NCI-H128 (cell line): Measurements from ENCODE around the gene TCF20.
A peak's percentile ranks its signal among the peaks of the same experiment; 100 is the strongest.

ENCODE experiments used
- DNase-seq: peaks from one replicate; lab custom pipeline; 2025; ENCODE audit not compliant: unreplicated experiment; lab: John Stamatoyannopoulos, UW

Gene TCF20

DNA sequence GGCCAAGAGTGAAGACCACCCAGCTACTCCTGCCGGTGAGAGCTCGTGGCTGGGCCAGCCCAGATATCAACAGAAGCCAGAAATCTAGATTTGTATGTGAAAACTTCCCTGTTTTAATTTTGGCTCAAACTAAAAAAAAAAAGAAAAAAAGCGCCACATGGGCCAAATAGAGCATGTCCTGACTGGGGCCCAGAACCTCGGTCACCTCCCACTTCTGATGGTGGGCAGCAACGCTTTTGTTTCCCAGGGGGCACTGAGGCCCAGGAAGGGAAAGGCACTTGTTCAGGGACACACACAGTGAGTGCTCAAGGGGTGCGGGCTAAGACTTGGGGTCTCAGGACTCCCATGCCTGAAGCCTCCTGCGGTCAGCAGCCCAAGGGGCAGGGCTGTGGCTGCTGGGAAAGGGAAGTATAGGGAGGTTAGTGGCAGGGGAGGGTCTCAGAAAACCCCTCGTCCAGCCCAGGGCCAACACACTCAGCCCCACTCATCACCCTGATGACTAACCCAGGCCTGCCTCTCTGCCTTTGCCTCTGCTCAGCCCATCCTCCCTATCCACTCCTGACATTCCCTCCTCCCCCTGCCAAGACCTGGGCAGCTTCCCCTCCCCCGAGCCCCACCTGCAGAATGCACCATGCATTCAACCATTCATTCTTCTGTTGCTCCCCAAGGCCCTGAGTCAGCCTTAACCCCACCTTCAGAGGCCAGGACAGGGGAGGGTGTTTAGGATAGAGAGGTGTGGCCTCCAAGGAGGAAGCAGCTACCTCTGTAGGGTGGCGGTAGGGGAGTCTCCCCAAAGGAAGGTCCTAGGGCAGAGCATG is 30.0 kb upstream of the TCF20 start:
- DNase-seq: no peak

DNA sequence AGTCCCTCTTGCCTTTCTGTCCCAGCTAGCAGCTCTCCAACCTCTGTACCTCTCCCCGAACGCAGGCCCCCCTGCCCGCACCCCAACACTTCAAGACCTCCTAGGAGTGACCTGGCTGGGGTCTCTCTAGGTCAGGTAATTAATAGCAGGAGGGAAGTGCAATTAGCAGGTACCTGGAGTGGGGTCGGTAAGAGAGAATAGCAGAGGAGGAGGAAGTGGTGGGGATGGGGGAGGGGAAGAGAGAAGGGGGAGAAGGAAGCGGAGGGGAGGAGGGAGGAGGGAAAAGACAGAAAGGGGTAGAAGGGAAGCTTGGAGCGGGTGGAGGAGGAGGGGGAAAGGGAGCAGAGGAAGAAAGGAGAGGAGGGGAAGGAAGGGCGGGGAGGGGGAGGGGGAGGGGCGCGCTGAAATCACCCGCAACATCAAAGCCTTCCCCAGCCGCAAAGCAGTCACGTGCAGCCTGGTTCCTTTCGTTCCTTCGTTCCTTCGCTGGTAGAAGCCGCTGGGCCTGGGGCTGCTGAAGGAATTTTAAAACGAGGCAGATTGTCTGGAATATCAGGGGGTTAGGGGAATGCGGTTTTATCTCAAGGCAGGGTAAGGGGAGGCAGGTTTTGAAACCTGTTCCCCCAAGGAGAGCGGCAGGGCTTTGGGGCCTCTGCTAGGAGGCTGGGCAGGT is 29.3 kb upstream of the TCF20 start:
- DNase-seq: no peak

DNA sequence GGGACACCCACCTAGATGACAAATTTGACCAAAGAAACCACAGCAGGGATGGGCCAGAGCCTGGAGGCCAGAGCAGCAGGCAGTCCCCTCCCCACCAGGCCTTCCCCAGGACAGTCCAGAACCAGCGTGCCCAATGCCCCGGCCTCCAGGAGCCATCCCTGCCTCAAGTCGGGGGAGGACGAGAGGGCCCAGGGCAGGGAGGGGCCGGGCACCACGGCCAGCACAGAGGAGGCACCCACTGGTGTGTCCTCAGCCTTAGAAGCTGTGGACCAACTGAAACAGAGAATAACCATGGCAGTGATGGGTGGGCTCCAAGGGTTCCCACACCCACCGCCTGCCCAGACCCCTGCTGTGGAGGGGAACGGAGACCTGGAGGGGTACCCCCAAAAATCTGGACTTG is 28.3 kb upstream of the TCF20 start:
- DNase-seq: no peak

- DNase-seq: no peak
Observed at GRCh38 chr22:42297778-42298177, 27.3 kb upstream of the TCF20 start.

GRCh38 chr22:42296883-42297282 is 26.4 kb upstream of the TCF20 start:
- DNase-seq: no peak

DNA sequence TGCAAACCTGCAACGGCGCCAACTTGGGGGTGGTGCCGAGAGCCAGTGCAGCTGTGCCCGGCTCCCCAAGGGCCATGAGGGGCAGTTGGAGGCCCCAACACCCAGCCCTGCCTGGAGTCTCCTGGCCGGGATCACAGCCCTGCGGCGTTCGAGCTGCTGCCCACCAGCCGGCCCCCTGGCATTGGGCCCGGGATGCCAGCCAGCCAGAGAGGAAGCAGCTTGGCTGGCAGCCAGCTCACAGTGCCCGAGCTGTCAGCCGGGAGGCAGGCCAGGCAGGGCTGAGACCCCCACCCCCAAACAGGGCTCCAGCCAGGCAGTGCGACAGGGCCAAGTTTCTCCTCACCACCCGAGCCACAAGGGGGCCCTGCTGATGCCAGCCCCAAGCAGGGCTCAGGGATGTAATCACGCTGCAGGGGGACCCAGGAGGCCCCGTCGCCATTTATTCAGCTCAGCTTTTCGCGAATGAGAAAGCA is 26.0 kb upstream of the TCF20 start:
- DNase-seq: peak; percentile 72

GRCh38 chr22:42294034-42294985 is 23.9 kb upstream of the TCF20 start:
- DNase-seq: no peak

DNA sequence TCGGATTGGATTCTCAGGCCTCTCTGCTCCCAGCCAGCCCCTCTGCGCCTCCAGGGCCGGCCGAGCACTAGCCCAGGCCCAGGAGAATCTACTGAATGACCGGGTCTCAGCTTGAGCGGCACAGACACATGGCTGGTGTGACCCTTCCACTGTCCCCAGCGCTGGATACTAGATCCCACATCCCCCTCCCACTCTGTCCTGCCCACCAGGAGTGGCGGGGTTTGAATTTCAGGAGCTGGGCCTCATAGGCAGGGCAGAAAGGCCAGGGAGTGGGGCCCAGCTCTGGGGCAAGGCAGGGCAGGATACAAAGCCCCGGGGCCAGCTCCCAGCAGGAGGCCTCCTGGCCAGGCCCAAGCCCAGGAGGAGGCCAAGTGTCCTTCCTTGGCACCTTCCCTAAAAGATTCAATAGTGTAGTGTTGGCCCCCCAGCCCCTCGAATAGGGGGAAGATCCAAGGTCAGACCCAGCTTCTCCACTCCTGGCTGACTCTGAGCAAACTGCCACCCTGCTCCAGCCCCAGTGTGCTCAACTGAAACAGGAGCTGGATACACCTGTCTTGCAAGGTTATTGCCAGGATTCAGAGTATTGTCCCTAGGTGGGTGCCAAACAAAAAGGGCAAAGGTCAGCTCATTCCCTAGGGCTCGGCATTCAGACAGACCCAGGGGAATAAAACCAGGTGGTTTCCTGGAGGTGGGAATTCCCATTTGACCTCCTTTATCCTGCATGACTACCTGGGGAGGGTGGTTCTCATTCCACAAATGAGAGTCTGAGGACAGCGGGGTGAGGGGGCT is 22.5 kb upstream of the TCF20 start:
- DNase-seq: no peak

DNA sequence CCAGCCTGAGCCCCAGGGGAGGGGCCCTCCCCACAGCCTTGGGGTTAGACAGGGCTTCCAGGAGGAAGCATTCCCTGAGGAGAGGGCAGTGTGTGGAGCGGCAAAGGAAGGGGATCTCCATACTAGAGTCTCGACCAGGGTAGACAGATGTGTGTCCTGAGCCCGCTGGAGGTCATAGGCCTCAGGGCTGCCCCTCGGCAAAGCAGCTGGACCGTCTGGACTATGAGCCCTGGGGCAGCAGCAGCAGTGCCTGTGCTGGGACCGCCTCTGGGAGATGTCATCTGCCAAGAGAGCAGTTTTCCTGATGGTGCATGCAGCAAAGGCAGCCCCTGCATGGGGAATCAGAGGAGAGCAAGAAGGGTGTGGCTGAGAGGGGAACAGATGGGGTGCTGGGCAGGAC is 20.8 kb upstream of the TCF20 start:
- DNase-seq: no peak

DNA sequence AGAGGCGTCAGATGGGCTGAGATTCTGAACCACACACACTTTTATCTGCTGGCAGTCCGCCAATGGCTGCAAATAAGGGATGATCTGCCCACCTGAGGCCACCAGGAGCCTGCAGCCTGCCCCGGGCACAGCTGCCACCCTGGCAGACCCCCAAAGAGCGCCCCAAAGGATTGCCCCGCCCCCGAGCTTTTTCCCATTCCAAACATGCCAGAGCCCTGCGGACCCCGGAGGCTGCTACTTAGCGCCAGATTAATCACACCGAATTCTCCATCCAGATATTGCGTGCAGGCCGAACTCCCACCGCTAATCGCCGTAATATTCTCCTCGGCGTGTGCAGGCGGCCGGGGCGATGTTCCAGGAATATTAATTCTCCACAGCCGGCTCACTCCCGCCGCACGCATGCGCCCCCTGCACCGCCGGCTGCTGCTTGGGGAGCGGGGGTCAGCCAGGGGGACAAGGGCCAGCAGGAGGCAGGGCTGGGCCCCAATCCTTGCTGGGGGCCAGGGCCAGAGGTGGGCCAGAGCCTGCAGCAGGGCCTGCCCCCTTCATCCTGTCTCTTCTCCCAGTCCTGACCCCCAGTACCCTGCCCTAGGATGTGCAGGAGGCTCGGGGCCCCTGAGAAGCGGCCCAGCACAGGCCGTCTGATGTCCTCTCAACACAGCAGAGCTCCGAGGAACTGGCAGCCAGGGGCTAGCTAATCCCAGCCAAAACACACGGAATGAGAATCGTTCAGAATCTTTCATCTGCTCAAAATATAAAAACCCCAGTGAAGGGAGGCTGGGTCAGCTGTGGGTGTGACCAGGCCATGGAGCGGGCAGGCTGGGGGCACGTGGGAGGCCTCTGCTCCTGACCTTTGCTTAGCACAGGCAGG is 19.5 kb upstream of the TCF20 start:
- no peak for DNase-seq

DNA sequence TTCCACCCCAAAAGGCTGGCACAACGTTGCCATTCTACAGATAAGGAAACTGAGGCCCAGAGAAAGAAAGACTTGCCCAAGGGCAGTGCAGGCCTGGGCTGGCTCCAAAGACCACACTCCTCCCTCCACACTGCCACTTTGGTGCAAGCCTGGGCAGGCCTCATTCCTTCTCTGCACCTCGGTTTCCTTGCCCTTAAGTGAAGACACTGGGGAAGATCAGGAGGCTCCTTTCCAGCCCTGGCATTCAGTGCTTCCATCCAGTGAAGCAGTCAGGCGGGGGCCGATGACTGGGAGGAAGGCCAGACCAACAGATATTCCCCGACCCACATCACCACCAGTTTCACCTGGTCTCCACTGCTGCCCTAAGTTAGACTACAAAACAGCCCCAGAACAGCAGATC is 18.3 kb upstream of the TCF20 start:
- no peak for DNase-seq

DNA sequence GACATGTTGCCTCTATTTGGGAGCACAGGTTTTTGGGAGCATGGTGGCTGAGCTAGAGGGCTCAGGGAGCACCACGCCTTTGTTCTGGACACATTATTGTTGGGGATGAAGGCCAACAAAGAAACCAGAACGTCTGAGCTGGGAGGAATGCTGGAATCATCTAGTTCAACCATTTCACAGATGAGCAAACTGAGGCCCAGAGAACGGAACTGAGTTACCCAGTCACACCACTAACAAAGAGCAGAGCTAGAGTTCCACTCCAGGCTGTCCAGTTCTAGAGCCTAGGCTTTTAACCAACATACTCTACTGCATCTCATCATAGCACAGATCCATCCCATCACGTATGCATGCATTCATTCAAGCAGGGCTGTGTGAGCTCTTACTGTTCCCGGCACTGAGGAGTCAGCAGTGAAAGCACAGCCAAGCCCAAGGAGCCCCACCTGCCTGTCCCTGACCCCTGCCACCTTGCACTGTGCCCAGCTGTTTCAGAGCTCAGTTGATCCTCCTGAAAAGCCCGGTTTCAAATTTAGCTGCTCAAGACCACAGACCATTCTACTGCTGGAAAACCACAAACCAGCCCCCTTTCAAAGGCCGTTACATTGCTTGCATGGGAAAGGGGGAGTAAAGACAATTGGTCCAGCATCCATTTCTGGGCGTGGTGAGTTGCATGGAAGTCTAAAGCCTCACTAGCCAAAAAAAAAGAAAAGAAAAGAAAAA is 16.9 kb upstream of the TCF20 start:
- no peak for DNase-seq

GRCh38 chr22:42286205-42286604 is 15.8 kb upstream of the TCF20 start:
- no peak for DNase-seq

DNA sequence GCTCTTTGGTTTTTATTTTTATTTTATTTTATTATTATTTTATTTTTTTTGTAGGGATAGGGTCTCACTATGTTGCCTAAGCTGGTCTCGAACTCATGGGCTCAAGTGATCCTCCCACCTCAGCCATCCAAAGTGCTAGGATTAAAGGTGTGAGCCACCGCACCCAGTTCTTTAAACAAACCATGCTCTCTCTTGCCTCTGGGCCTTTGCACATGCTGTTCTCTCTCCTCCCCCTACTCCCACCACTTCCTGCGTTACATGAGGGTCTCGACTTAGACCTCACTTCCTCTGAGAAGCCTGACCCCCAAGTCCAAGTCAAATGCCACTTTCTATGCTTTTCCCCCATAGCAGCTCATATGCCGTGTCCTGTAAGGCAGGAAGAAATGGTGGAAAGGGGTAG is 15.2 kb upstream of the TCF20 start:
- no peak for DNase-seq

GRCh38 chr22:42284643-42285181 is 14.3 kb upstream of the TCF20 start:
- no peak for DNase-seq

DNA sequence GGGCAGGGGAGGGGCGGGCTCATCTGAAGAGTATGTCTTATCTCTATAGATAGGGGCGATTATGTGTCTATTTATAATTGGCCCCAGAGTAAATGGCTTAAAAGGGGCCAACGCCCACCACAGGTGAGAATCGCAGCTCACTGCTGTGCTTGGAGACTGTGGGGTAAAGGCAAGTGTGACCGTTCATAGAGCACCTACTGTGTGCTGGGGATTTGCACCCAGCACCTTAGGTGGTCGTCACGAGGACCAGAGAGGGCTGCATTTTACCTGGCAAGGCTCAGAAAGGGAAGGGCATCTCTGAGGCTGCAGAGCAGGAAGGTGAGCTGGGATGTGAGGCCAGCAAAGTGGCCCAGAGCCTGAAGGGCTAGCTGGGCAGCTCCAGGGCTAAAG is 13.7 kb upstream of the TCF20 start:
- no peak for DNase-seq

DNA sequence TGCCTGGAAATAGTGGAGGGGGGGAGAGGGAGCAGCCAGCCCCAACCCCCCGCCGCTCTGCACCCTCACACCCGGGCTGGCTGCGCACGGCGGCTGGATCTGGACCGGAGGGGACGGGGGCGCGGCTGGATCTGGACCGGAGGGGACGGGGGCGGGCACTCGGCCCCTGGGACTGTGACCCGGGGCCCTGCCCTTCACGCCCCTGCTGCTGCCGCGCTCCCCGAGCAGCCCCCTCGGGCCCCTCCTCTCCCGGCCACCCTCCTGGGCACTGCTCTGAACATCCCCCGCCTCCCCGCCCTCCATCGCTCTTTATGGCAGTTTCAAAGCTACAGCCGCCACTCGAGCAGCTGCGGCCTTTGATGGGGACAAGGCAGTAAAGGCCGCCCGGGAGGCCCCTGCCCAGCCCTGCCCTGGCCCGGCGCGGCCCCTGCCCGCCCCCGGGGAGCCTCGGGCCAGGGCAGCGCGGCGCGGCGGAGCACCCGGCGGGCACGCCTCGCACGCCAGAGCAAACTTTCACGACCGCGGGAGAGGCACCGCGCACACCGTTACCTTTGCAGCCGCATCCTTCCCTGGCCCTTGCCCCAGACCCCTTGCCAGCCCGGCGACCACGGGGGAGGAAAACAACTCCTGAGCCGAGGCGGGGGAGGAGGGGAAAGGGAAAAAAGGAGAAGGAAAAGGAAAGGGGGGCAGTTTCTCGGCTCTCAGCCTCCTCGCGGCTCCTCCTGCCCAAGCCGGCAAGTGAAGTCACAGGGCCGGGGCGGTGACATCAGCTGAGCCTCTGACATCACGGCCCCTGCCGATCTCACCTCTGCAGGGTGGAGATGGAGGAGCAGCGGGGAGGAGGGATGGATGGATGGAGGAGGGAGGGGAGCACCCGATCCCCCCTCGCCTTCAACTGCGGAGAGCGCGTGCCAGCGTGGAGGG is 13.1 kb upstream of the TCF20 start:
- no peak for DNase-seq

DNA sequence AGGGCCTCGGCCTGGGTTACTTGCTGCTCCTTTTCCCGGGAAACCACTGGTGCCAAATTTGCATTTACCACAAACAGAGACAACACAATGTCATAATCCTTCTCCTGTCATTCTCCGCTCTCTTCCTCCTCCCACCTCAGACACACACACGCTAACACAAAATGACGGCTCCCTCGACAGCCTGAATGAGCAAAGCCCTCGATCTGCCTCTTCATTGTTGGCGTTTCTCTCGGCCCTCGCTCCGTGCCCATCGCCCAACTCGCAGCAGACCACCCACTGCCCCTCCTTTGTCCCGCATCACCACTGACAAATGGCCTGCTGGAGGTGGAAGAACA is 12.5 kb upstream of the TCF20 start:
- no peak for DNase-seq
